H9 (cell line): ENCODE data around the gene PRPF6. TPM values are rescaled to one million over a fixed set of nuclear protein-coding genes. Genes with fewer than 3 reads are reported as not detected.

Experiments
- DNase-seq: peaks from one replicate; pipeline ENCODE4 v3.0.0-alpha.2; 2017
- H2AFZ ChIP-seq: one replicate; pipeline ENCODE4 v1.6.1; 2013; ENCODE audit warnings: mild to moderate bottlenecking, low read length, control low read depth, moderate library complexity
- H2AK5ac ChIP-seq: 2 replicates; pipeline ENCODE4 v1.6.1; 2013; ENCODE audit warnings: low read length, control low read depth, mixed read lengths; ENCODE audit not compliant: insufficient read length
- H2BK120ac ChIP-seq: one replicate; pipeline ENCODE4 v1.6.1; 2013; ENCODE audit warnings: low read depth, mild to moderate bottlenecking, low read length, control low read depth, inconsistent platforms; ENCODE audit not compliant: poor library complexity, severe bottlenecking
- H2BK12ac ChIP-seq: 2 replicates; pipeline ENCODE4 v1.6.1; 2013; ENCODE audit warnings: low read length, control low read depth, mixed read lengths, low read depth; ENCODE audit not compliant: insufficient read length
- H2BK15ac ChIP-seq: 2 replicates; pipeline ENCODE4 v1.6.1; 2013; ENCODE audit warnings: low read depth, low read length, control low read depth
- H2BK20ac ChIP-seq: one replicate; pipeline ENCODE4 v1.6.1; 2013; ENCODE audit warnings: low read depth, mild to moderate bottlenecking, low read length, control low read depth, inconsistent platforms; ENCODE audit not compliant: poor library complexity, severe bottlenecking
- H2BK5ac ChIP-seq: 2 replicates; pipeline ENCODE4 v1.6.1; 2013; ENCODE audit warnings: low read length, control low read depth, mixed read lengths; ENCODE audit not compliant: insufficient read length
- H3K14ac ChIP-seq: 2 replicates; pipeline ENCODE4 v1.6.1; 2013; ENCODE audit warnings: low read length, control low read depth; ENCODE audit not compliant: insufficient read depth
- H3K18ac ChIP-seq: 2 replicates; pipeline ENCODE4 v1.6.1; 2013; ENCODE audit warnings: low read depth, mild to moderate bottlenecking, mixed read lengths, low read length, control low read depth; ENCODE audit not compliant: insufficient read length
- H3K23ac ChIP-seq: 2 replicates; pipeline ENCODE4 v1.6.1; 2013; ENCODE audit warnings: low read length, control low read depth, mixed read lengths, low read depth; ENCODE audit not compliant: insufficient read length
- H3K23me2 ChIP-seq: 2 replicates; pipeline ENCODE4 v1.6.1; 2013; ENCODE audit warnings: low read depth, mild to moderate bottlenecking, mixed read lengths, low read length, control low read depth; ENCODE audit not compliant: insufficient read length, poor library complexity, severe bottlenecking
- H3K27ac ChIP-seq: 2 replicates; pipeline ENCODE4 v1.5.1; 2013; ENCODE audit warnings: low read length, control low read depth, mixed read lengths, low read depth; ENCODE audit not compliant: insufficient read length
- H3K27me3 ChIP-seq: 2 replicates; pipeline ENCODE4 v1.6.1; 2013; ENCODE audit warnings: low read length, control low read depth, inconsistent platforms; ENCODE audit not compliant: insufficient read depth
- H3K4ac ChIP-seq: 2 replicates; pipeline ENCODE4 v1.6.1; 2013; ENCODE audit warnings: low read depth, mild to moderate bottlenecking, control low read depth, inconsistent platforms, low read length, moderate library complexity
- H3K4me1 ChIP-seq: 2 replicates; pipeline ENCODE4 v1.6.1; 2013; ENCODE audit warnings: low read length, control low read depth, inconsistent platforms; ENCODE audit not compliant: insufficient read depth
- H3K4me2 ChIP-seq: 2 replicates; pipeline ENCODE4 v1.6.1; 2013; ENCODE audit warnings: low read length, control low read depth, mixed read lengths; ENCODE audit not compliant: insufficient read length, insufficient read depth
- H3K56ac ChIP-seq: 2 replicates; pipeline ENCODE4 v1.6.1; 2013; ENCODE audit warnings: low read depth, mild to moderate bottlenecking, mixed read lengths, low read length, control low read depth; ENCODE audit not compliant: insufficient read length
- H3K79me1 ChIP-seq: 2 replicates; pipeline ENCODE4 v1.6.1; 2013; ENCODE audit warnings: low read depth, mild to moderate bottlenecking, moderate library complexity, low read length, control low read depth, inconsistent platforms; ENCODE audit not compliant: insufficient read depth, poor library complexity, severe bottlenecking
- H3K79me2 ChIP-seq: 2 replicates; pipeline ENCODE4 v1.6.1; 2013; ENCODE audit warnings: low read length, control low read depth, inconsistent platforms; ENCODE audit not compliant: insufficient read depth
- H3K9ac ChIP-seq: 2 replicates; pipeline ENCODE4 v1.6.1; 2013; ENCODE audit warnings: low read length, control low read depth, mixed read lengths; ENCODE audit not compliant: insufficient read length; ENCODE audit errors: extremely low read depth
- H3K9me3 ChIP-seq: one replicate; pipeline ENCODE4 v1.6.1; 2013; ENCODE audit warnings: low read depth, low read length, inconsistent platforms; ENCODE audit not compliant: control insufficient read depth
- H3T11ph ChIP-seq: one replicate; pipeline ENCODE4 v1.6.1; 2013; ENCODE audit warnings: mild to moderate bottlenecking, low read length, control low read depth, inconsistent platforms
- H4K20me1 ChIP-seq: one replicate; pipeline ENCODE4 v1.6.1; 2013; ENCODE audit not compliant: control insufficient read depth, insufficient read length, insufficient read depth
- H4K5ac ChIP-seq: 2 replicates; pipeline ENCODE4 v1.6.1; 2013; ENCODE audit warnings: low read depth, mild to moderate bottlenecking, mixed read lengths, low read length, control low read depth; ENCODE audit not compliant: insufficient read length
- H4K8ac ChIP-seq: replicated peaks from 2 replicates; pipeline ENCODE4 v1.6.1; 2013; ENCODE audit warnings: low read length, control low read depth, mixed read lengths, low read depth; ENCODE audit not compliant: insufficient read length
- H4K91ac ChIP-seq: 2 replicates; pipeline ENCODE4 v1.6.1; 2013; ENCODE audit warnings: low read depth, mild to moderate bottlenecking, moderate library complexity, mixed read lengths, low read length, control low read depth; ENCODE audit not compliant: insufficient read length
- H3K27ac Mint-ChIP-seq, 3 experiments: 2 replicates in 2 of 3; 3 replicates in 1 of 3; pipeline ENCODE4 v1.8.0; 2020 to 2021; ENCODE audit warnings: mixed read lengths in 3 of 3, mild to moderate bottlenecking in 1 of 3, moderate library complexity in 1 of 3
- H3K27me3 Mint-ChIP-seq: 2 replicates; pipeline ENCODE4 v1.8.0; 2021; ENCODE audit warnings: low read depth, mild to moderate bottlenecking, moderate library complexity, mixed read lengths
- H3K36me3 Mint-ChIP-seq, 3 experiments: 2 replicates in 2 of 3; 3 replicates in 1 of 3; pipeline ENCODE4 v1.8.0; 2020 to 2021; ENCODE audit warnings: low read depth in 3 of 3, mixed read lengths in 3 of 3; ENCODE audit not compliant: insufficient read depth in 1 of 3
- H3K4me1 Mint-ChIP-seq, 2 experiments: 2 replicates each; pipeline ENCODE4 v1.8.0; 2020; ENCODE audit warnings: mixed read lengths in 2 of 2
- H3K4me3 Mint-ChIP-seq, 2 experiments: 2 replicates in 1 of 2; 3 replicates in 1 of 2; pipeline ENCODE4 v1.8.0; 2020 to 2021; ENCODE audit warnings: mild to moderate bottlenecking in 2 of 2, mixed read lengths in 2 of 2, moderate library complexity in 1 of 2
- H3K9me3 Mint-ChIP-seq, 2 experiments: 2 replicates in 1 of 2; 3 replicates in 1 of 2; pipeline ENCODE4 v1.8.0; 2020; ENCODE audit warnings: mild to moderate bottlenecking in 2 of 2, mixed read lengths in 2 of 2, moderate library complexity in 1 of 2
- CTCF ChIP-seq: fragments of 200-600 bp; sonication (generic); conservative IDR thresholded peaks from 3 replicates; pipeline ENCODE4 v1.8.0; 2021; ENCODE audit warnings: antibody characterized with exemption, mild to moderate bottlenecking
- WGBS: extraction: QIAGEN DNeasy Blood & Tissue Kit; methylation state at CpG from one replicate; pipeline ENCODE4 v1.1.7; 2013; ENCODE audit warnings: missing lambda C conversion rate, low lambda C conversion rate, mixed read lengths; ENCODE audit not compliant: insufficient read length; ENCODE audit errors: extremely low coverage; 5-methylcytosine and 5-hydroxymethylcytosine counted together
- total RNA-seq: library from RNA; stranded (reverse); gene quantifications from 2 replicates; pipeline ENCODE4 v1.2.1, GENCODE V29; 2021

The PRPF6 gene
- total RNA-seq, 1 experiment from 2014 or later, result 87.9 TPM

GRCh38 chr20:63935447-63935846, 45.5 kb upstream of the PRPF6 start:
- WGBS, result no CpG with 5 or more reads among the region's 9 CpGs
- Histone ChIP-seq H2BK120ac (no peak overlapping the region), H3K56ac (no peak overlapping the region), H4K20me1 (no peaks in the 10 kb centered on the region), H3K9ac (no peak overlapping the region), H3T11ph (no peak overlapping the region), H3K4ac (no peak overlapping the region), H3K27ac (no peak overlapping the region), H3K9me3 (no peaks in the 10 kb centered on the region), H3K27me3 (no peaks in the 10 kb centered on the region), H3K4me2 (no peak overlapping the region), H3K79me2 (0 out of 2 replicates have a peak, but pooled peaks cover 4% of the 10 kb centered on the region), H2BK12ac (no peak overlapping the region), H3K18ac (no peak overlapping the region), H2BK5ac (no peak overlapping the region), H3K23me2 (peaks cover 6% of the 10 kb centered on the region), H4K8ac (no peak overlapping the region), H2AK5ac (no peak overlapping the region), H3K14ac (no peak overlapping the region), H2BK20ac (no peak overlapping the region), H3K23ac (no peak overlapping the region), H2AFZ (no peak overlapping the region), H2BK15ac (no peak overlapping the region), H3K79me1 (no peaks in the 10 kb centered on the region), H4K91ac (no peak overlapping the region), H4K5ac (no peak overlapping the region), H3K4me1 (no peaks in the 10 kb centered on the region)
- peak overlapping the region in 1 of 3 experiments; percentile 80; a peak in 1 of 7 replicates for H3K27ac Mint-ChIP-seq
- no peaks in the 10 kb centered on the region for H3K27me3 Mint-ChIP-seq
- no peak for TF ChIP-seq CTCF
- H3K9me3 Mint-ChIP-seq, result no peaks in the 10 kb centered on the region
- no peaks in the 10 kb centered on the region for H3K4me1 Mint-ChIP-seq
- no peak overlapping the region for H3K4me3 Mint-ChIP-seq
- no peak for DNase-seq
- peaks cover 17 to 43% (median 42%) of the 10 kb centered on the region in 3 experiments for H3K36me3 Mint-ChIP-seq
